H1 (cell line): ENCODE data around the gene A3GALT2. TPM values are rescaled to one million over a fixed set of nuclear protein-coding genes. Genes with fewer than 3 reads are reported as not detected.
A peak's percentile ranks its signal among the peaks of the same experiment; 100 is the strongest.

Experiments
- CTCF ChIA-PET: fragments of 300-600 bp; sonication (Branson Sonifier 250); formaldehyde crosslinking; loops from one replicate; lab custom pipeline; 2021; ENCODE audit not compliant: partially characterized antibody; lab: Charles Lee
- POLR2A ChIA-PET: fragments of 300-600 bp; sonication (Branson Sonifier 250); formaldehyde crosslinking; loops from one replicate; lab custom pipeline; 2021; ENCODE audit warnings: inconsistent platforms; ENCODE audit not compliant: partially characterized antibody; lab: Charles Lee
- DNase-seq, 2 experiments: peaks; one replicate each; pipeline versions ENCODE4 v3.0.0 to v3.0.0-alpha.2; 2010 to 2022; ENCODE audit warnings: low spot score in 2 of 2, low read depth in 1 of 2, mixed read lengths in 1 of 2
- FAIRE-seq: peaks from 2 replicates; lab custom pipeline; 2011; peaks lifted over from hg19 to GRCh38; lab: Jason Lieb, UNC
- H2AFZ ChIP-seq: 2 replicates; pipeline ENCODE4 v1.8.1; 2012; ENCODE audit warnings: low read length, inconsistent platforms
- H2AK5ac ChIP-seq: 2 replicates; pipeline ENCODE4 v1.6.1; 2013; ENCODE audit warnings: low read depth, low read length
- H2BK120ac ChIP-seq: replicated peaks from 2 replicates; pipeline ENCODE3; 2013; ENCODE audit warnings: low read depth, low read length, inconsistent platforms
- H2BK12ac ChIP-seq: 2 replicates; pipeline ENCODE4 v1.6.1; 2013; ENCODE audit warnings: low read depth, low read length
- H2BK15ac ChIP-seq: 2 replicates; pipeline ENCODE4 v1.6.1; 2013; ENCODE audit warnings: low read length
- H2BK20ac ChIP-seq: 2 replicates; pipeline ENCODE4 v1.6.1; 2013; ENCODE audit warnings: low read length
- H2BK5ac ChIP-seq: 2 replicates; pipeline ENCODE4 v1.6.1; 2013; ENCODE audit warnings: low read depth, low read length
- H3K14ac ChIP-seq: 2 replicates; pipeline ENCODE4 v1.6.1; 2013; ENCODE audit warnings: inconsistent platforms; ENCODE audit not compliant: insufficient read length
- H3K18ac ChIP-seq: 2 replicates; pipeline ENCODE4 v1.6.1; 2013; ENCODE audit warnings: low read length; ENCODE audit errors: extremely low read depth
- H3K23ac ChIP-seq: 2 replicates; pipeline ENCODE4 v1.6.1; 2013; ENCODE audit warnings: inconsistent platforms; ENCODE audit not compliant: insufficient read length
- H3K23me2 ChIP-seq: 2 replicates; pipeline ENCODE4 v1.6.1; 2013; ENCODE audit warnings: low read depth, low read length
- H3K27ac ChIP-seq: 2 replicates; pipeline ENCODE4 v1.6.1; 2011; ENCODE audit warnings: low read depth, low read length, inconsistent platforms
- H3K27me3 ChIP-seq, 4 experiments: replicated peaks in 1 of 4; 1 replicate in 1 of 4; 2 replicates in 3 of 4; pipeline versions ENCODE4 v1.6.1 to v1.8.1; 2011 to 2013; ENCODE audit warnings: low read length in 3 of 4, mild to moderate bottlenecking in 3 of 4, inconsistent platforms in 2 of 4, mixed read lengths in 2 of 4, moderate library complexity in 1 of 4; ENCODE audit not compliant: control insufficient read depth in 3 of 4, insufficient read depth in 3 of 4; ENCODE audit errors: extremely low read depth in 1 of 4
- H3K36me3 ChIP-seq, 4 experiments: 2 replicates each; pipeline versions ENCODE4 v1.6.1 to v1.8.1; 2011 to 2013; ENCODE audit warnings: mild to moderate bottlenecking in 4 of 4, low read length in 3 of 4, moderate library complexity in 2 of 4, control low read depth in 1 of 4, inconsistent platforms in 1 of 4; ENCODE audit not compliant: insufficient read depth in 4 of 4, control insufficient read depth in 2 of 4
- H3K4ac ChIP-seq: replicated peaks from 2 replicates; pipeline ENCODE3; 2013; ENCODE audit warnings: low read length, low read depth, mixed read lengths, inconsistent platforms; ENCODE audit not compliant: insufficient read length
- H3K4me1 ChIP-seq, 4 experiments: replicated peaks in 1 of 4; 1 replicate in 1 of 4; 2 replicates in 3 of 4; pipeline versions ENCODE4 v1.6.1 to v1.8.1; 2011 to 2013; ENCODE audit warnings: low read length in 3 of 4, inconsistent platforms in 2 of 4, mixed read lengths in 1 of 4; ENCODE audit not compliant: insufficient read depth in 4 of 4, control insufficient read depth in 3 of 4
- H3K4me2 ChIP-seq, 2 experiments: 2 replicates each; pipeline versions ENCODE4 v1.6.1 to v1.8.1; 2011 to 2013; ENCODE audit warnings: low read depth in 2 of 2, low read length in 2 of 2, control low read depth in 1 of 2, inconsistent platforms in 1 of 2, mild to moderate bottlenecking in 1 of 2; ENCODE audit not compliant: insufficient read depth in 1 of 2
- H3K4me3 ChIP-seq, 4 experiments: fragments of 200-600, 300-600 bp in 1 of 4; sonication (generic), shearing (Covaris generic), sonication (Bioruptor Twin) in 1 of 4; 2 replicates each; pipeline versions ENCODE4 v1.5.1 to v1.8.1; 2011 to 2016; ENCODE audit warnings: low read length in 4 of 4, low read depth in 3 of 4, control low read depth in 2 of 4, inconsistent platforms in 2 of 4, mild to moderate bottlenecking in 2 of 4, mixed read lengths in 1 of 4, moderate library complexity in 1 of 4; ENCODE audit not compliant: insufficient read depth in 2 of 4; ENCODE audit errors: extremely low read depth in 1 of 4
- H3K56ac ChIP-seq: replicated peaks from 2 replicates; pipeline ENCODE3; 2013; ENCODE audit warnings: low read depth, mild to moderate bottlenecking, mixed read lengths, low read length, inconsistent platforms; ENCODE audit not compliant: insufficient read length
- H3K79me1 ChIP-seq: 2 replicates; pipeline ENCODE4 v1.6.1; 2013; ENCODE audit warnings: low read depth, low read length, control low read depth
- H3K79me2 ChIP-seq, 2 experiments: 2 replicates each; pipeline versions ENCODE4 v1.6.1 to v1.8.1; 2012 to 2013; ENCODE audit warnings: low read length in 2 of 2, mild to moderate bottlenecking in 2 of 2, inconsistent platforms in 1 of 2; ENCODE audit not compliant: insufficient read depth in 2 of 2, control insufficient read depth in 1 of 2
- H3K9ac ChIP-seq, 4 experiments: replicated peaks in 1 of 4; 1 replicate in 1 of 4; 2 replicates in 3 of 4; pipeline versions ENCODE4 v1.6.1 to v1.8.1; 2011 to 2013; ENCODE audit warnings: low read depth in 3 of 4, low read length in 3 of 4, control low read depth in 2 of 4, mild to moderate bottlenecking in 2 of 4, moderate library complexity in 2 of 4, inconsistent platforms in 1 of 4; ENCODE audit errors: extremely low read depth in 1 of 4
- H3K9me3 ChIP-seq, 2 experiments: 2 replicates each; pipeline versions ENCODE4 v1.6.1 to v1.8.1; 2012 to 2013; ENCODE audit warnings: mild to moderate bottlenecking in 2 of 2, moderate library complexity in 2 of 2, control low read depth in 1 of 2, inconsistent platforms in 1 of 2, low read depth in 1 of 2, low read length in 1 of 2, mixed read lengths in 1 of 2; ENCODE audit not compliant: insufficient read depth in 2 of 2
- H4K20me1 ChIP-seq, 2 experiments: replicated peaks in 1 of 2; 2 replicates each; pipeline versions ENCODE3 to v1.8.1; 2011 to 2013; ENCODE audit warnings: inconsistent platforms in 2 of 2, low read length in 2 of 2, mild to moderate bottlenecking in 1 of 2; ENCODE audit not compliant: insufficient read depth in 2 of 2, control insufficient read depth in 1 of 2
- H4K5ac ChIP-seq: 2 replicates; pipeline ENCODE4 v1.6.1; 2013; ENCODE audit warnings: low read length, low read depth, mixed read lengths, inconsistent platforms; ENCODE audit not compliant: insufficient read length
- H4K8ac ChIP-seq: 2 replicates; pipeline ENCODE4 v1.8.0; 2013; ENCODE audit warnings: mild to moderate bottlenecking, moderate library complexity, low read length, inconsistent platforms; ENCODE audit not compliant: insufficient read depth; ENCODE audit errors: extremely low read depth
- H4K91ac ChIP-seq: replicated peaks from 2 replicates; pipeline ENCODE3; 2013; ENCODE audit warnings: low read length, mixed read lengths, inconsistent platforms; ENCODE audit not compliant: insufficient read length
- BCL11A ChIP-seq, 2 experiments: IDR thresholded peaks; one replicate each; pipeline ENCODE4 v1.6.1; 2011; ENCODE audit warnings: low read depth in 2 of 2, low read length in 2 of 2, mild to moderate bottlenecking in 2 of 2
- CBX5 ChIP-seq: fragments of 300-800, 300-1000 bp; sonication (generic); IDR thresholded peaks from 2 replicates; pipeline ENCODE4 v1.7.1; 2016; ENCODE audit warnings: antibody characterized with exemption, low read length, low read depth
- CREB1 ChIP-seq: IDR thresholded peaks from 2 replicates; pipeline ENCODE4 v1.6.1; 2012; ENCODE audit warnings: inconsistent platforms
- GTF2F1 ChIP-seq: IDR thresholded peaks from 2 replicates; pipeline ENCODE4 v1.6.1; 2012; ENCODE audit warnings: low read depth, low read length, improper control_type of control experiment, borderline replicate concordance
- HDAC2 ChIP-seq, 2 experiments: fragments of 300-600 bp in 1 of 2; sonication (generic) in 1 of 2; IDR thresholded peaks; 2 replicates each; pipeline ENCODE4 v1.6.1; 2011 to 2012; ENCODE audit warnings: low read depth in 2 of 2, low read length in 2 of 2, mild to moderate bottlenecking in 2 of 2, moderate library complexity in 2 of 2, borderline replicate concordance in 1 of 2, inconsistent platforms in 1 of 2
- JUND ChIP-seq: IDR thresholded peaks from 2 replicates; pipeline ENCODE4 v1.6.1; 2011; ENCODE audit warnings: mild to moderate bottlenecking, improper control_type of control experiment, low read length
- POLR2A ChIP-seq, 2 experiments: IDR thresholded peaks; 1 replicate in 1 of 2; 2 replicates in 1 of 2; pipeline ENCODE4 v1.6.1; 2011; ENCODE audit warnings: low read depth in 2 of 2, low read length in 2 of 2, mild to moderate bottlenecking in 2 of 2; ENCODE audit errors: control extremely low read depth in 1 of 2
- POU5F1 ChIP-seq: IDR thresholded peaks from 2 replicates; pipeline ENCODE4 v1.6.1; 2011; ENCODE audit warnings: low read depth, mild to moderate bottlenecking, low read length, moderate library complexity
- SP1 ChIP-seq: IDR thresholded peaks from 2 replicates; pipeline ENCODE4 v1.6.1; 2011; ENCODE audit warnings: low read depth, low read length
- TAF7 ChIP-seq: optimal IDR thresholded peaks from 2 replicates; pipeline ENCODE3; 2011; ENCODE audit warnings: low read depth, mild to moderate bottlenecking, inconsistent platforms, low read length, moderate library complexity, borderline replicate concordance
- YY1 ChIP-seq: IDR thresholded peaks from 2 replicates; pipeline ENCODE4 v1.6.1; 2011; ENCODE audit warnings: low read depth, mild to moderate bottlenecking, low read length
- ZNF274 ChIP-seq: IDR thresholded peaks from 2 replicates; pipeline ENCODE4 v1.7.0; 2012; ENCODE audit warnings: low read length, borderline replicate concordance; ENCODE audit errors: extremely low read depth
- WGBS, 2 experiments: shearing (Covaris generic) in 1 of 2; methylation state at CpG; one replicate each; pipeline versions ENCODE4 v1.1.6 to v1.1.7; 2013 to 2015; ENCODE audit warnings: low lambda C conversion rate in 2 of 2, mixed read lengths in 2 of 2, inconsistent platforms in 1 of 2, low coverage in 1 of 2, missing lambda C conversion rate in 1 of 2; ENCODE audit not compliant: insufficient replicate concordance in 2 of 2, insufficient coverage in 1 of 2, insufficient read length in 1 of 2; ENCODE audit errors: extremely low coverage in 1 of 2, missing lambda C conversion rate in 1 of 2; 5-methylcytosine and 5-hydroxymethylcytosine counted together
- polyA plus RNA-seq, 7 experiments: library from polyadenylated mRNA; depleted of rRNA in 3 of 7; stranded (reverse) in 5 of 7; unstranded in 2 of 7; fragments of >200 nt in 5 of 7; fragments of 200-250 nt in 2 of 7; gene quantifications; 1 replicate in 5 of 7; 2 replicates in 1 of 7; 4 replicates in 1 of 7; pipeline versions ENCODE4 v1.2.1 to v1.2.3, GENCODE V29; 2011 to 2013; ENCODE audit warnings: missing spikeins in 2 of 7, mixed read lengths in 2 of 7
- total RNA-seq: library from RNA; stranded (reverse); fragmentation: NEBNext Ultra II Directional; extraction: Animal tissue kit (Norgen Biotek cat#: 25700); gene quantifications from 2 replicates; pipeline ENCODE4 v1.2.1, GENCODE V29; 2021
- TF ChIP-seq, protein P1 (sequence below): IDR thresholded peaks from 2 replicates; pipeline ENCODE4 v1.6.1; 2011; ENCODE audit warnings: low read depth, mild to moderate bottlenecking, low read length; ENCODE audit not compliant: insufficient read depth
- TF ChIP-seq, protein P2 (sequence below): IDR thresholded peaks from 2 replicates; pipeline ENCODE4 v1.6.1; 2012; ENCODE audit warnings: inconsistent platforms

The A3GALT2 gene
- total and polyA plus RNA-seq, 2 of the 8 experiments (the other 6 are each of a cell fraction or from before 2014, with no cell fraction given), result not detected

DNA sequence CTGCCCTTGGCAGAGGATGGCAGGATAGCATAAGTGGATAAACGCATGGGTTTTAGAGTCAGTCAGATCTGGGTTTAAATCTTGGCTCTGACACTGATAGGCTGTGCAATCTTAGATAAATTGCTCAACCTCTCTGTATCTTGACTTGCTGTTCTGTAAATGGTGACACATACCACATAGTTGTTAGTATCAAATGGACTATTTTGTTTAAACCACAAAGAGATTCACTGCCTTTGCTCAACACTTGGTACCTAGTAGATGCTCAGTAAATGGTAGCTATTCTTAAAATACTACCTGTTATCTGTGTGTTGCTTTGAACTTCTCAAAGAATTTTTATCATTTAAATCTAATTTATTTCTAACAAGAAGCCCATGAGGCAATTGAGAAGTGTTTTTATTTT, 39.5 kb upstream of the A3GALT2 start:
- peaks cover 13 to 31% (median 20%) of the 10 kb centered on the region in 4 experiments for H3K4me1 ChIP-seq
- POLR2A ChIA-PET, result interaction anchor here (0.8 kb wide), 1 partner anchor 9 kb away, joined by 3 read pairs; no protein-coding TSS in a partner anchor
- TF ChIP-seq BCL11A (IDR thresholded peaks at IDR 0.05; ENCODE audit: low read depth in 2 of 2, low read length in 2 of 2) (no peak), YY1 (no peak), POU5F1 (no peak), HDAC2 (IDR thresholded peaks at IDR 0.05; ENCODE audit: borderline replicate concordance in 1 of 2, low read depth in 2 of 2, low read length in 2 of 2) (no peak), GTF2F1 (no peak), SP1 (no peak), TAF7 (no peak), CBX5 (no peak), CREB1 (no peak), JUND (no peak), ZNF274 (no peak), POLR2A (IDR thresholded peaks at IDR 0.05; ENCODE audit: control extremely low read depth in 1 of 2, low read depth in 2 of 2, low read length in 2 of 2) (no peak)
- TF ChIP-seq, protein P1, sequence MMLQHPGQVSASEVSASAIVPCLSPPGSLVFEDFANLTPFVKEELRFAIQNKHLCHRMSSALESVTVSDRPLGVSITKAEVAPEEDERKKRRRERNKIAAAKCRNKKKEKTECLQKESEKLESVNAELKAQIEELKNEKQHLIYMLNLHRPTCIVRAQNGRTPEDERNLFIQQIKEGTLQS, result no peak
- TF ChIP-seq, protein P2, sequence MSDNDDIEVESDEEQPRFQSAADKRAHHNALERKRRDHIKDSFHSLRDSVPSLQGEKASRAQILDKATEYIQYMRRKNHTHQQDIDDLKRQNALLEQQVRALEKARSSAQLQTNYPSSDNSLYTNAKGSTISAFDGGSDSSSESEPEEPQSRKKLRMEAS, result no peak

More for the DNA sequence above, 39.5 kb upstream of the A3GALT2 start:
- H3K36me3 ChIP-seq, result no peaks in the 10 kb centered on the region
- no peak for DNase-seq
- no peak overlapping the region for H3K9ac ChIP-seq
- H3K27ac ChIP-seq, result no peak overlapping the region
- H4K91ac ChIP-seq, result no peak overlapping the region
- H3K56ac ChIP-seq, result no peak overlapping the region
- no peak overlapping the region for H2BK120ac ChIP-seq
- no peak overlapping the region for H2AK5ac ChIP-seq
- peak overlapping the region in 1 of 2 experiments; percentile 20; a peak in 1 of 4 replicates for H3K4me2 ChIP-seq
- no peak overlapping the region for H4K8ac ChIP-seq
- H3K27me3 ChIP-seq, result peaks cover 0 to 9% (median 7%) of the 10 kb centered on the region in 4 experiments; a peak in 5 of 7 replicates
- H3K14ac ChIP-seq, result no peak overlapping the region
- FAIRE-seq, result no peak
- no peaks in the 10 kb centered on the region for H4K20me1 ChIP-seq
- H2BK12ac ChIP-seq, result no peak overlapping the region
- H2BK15ac ChIP-seq, result no peak overlapping the region
- H3K18ac ChIP-seq, result no peak overlapping the region
- WGBS, 2 experiments, result 100% methylated on average over 1 of the region's 1 CpG; no CpG with 5 or more reads in 1 of the 2 experiments
- no peak overlapping the region for H2BK20ac ChIP-seq
- no peak overlapping the region for H3K4me3 ChIP-seq
- no peak overlapping the region for H3K23ac ChIP-seq
- no peaks in the 10 kb centered on the region for H3K79me2 ChIP-seq
- H3K23me2 ChIP-seq, result peaks cover 2% of the 10 kb centered on the region; the same call in 1 of the 2 replicates
- H2AFZ ChIP-seq, result no peak overlapping the region
- no peak overlapping the region for H4K5ac ChIP-seq
- H2BK5ac ChIP-seq, result no peak overlapping the region
- H3K4ac ChIP-seq, result no peak overlapping the region
- H3K9me3 ChIP-seq, result peaks cover 0 to 3% of the 10 kb centered on the region in 2 experiments; a peak in 1 of 4 replicates
- CTCF ChIA-PET, result interaction anchor here (1.1 to 1.7 kb wide), 3 partner anchors 13 to 65 kb away, joined by 5 to 11 read pairs (median 6); no protein-coding TSS in a partner anchor
- H3K79me1 ChIP-seq, result no peaks in the 10 kb centered on the region
